ENCODE measurements around the gene C1orf198.

Gene C1orf198

DNA sequence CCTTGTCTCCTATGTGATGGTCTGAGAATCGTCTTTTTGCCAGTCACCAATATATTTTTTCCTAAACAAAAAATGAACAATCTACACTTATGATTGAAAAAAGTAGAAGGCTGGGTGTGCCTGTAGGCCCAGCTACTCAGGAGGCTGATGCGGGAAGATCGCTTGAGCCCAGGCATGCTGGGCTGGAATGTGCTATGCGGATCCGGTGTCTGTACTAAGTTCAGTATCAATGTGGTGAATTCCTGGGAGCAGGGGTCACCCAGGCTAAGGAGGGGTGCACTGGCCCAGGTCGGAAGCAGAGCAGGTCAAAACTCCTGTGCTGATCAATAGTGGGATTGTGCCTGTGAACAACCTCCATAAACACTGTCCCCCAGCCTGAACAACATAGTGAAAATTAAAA is 25.7 kb upstream of the C1orf198 start:
- in situ Hi-C loops (cut with MboI; ENCODE audit: low sequenced_read_pairs) = no loop called here

GRCh38 chr1:230892018-230892491 is 23.7 kb upstream of the C1orf198 start:
- in situ Hi-C loops (cut with MboI; ENCODE audit: low sequenced_read_pairs) = no loop called here

GRCh38 chr1:230891413-230891812 is 23.1 kb upstream of the C1orf198 start:
- in situ Hi-C loops (cut with MboI; ENCODE audit: low sequenced_read_pairs) = no loop called here

DNA sequence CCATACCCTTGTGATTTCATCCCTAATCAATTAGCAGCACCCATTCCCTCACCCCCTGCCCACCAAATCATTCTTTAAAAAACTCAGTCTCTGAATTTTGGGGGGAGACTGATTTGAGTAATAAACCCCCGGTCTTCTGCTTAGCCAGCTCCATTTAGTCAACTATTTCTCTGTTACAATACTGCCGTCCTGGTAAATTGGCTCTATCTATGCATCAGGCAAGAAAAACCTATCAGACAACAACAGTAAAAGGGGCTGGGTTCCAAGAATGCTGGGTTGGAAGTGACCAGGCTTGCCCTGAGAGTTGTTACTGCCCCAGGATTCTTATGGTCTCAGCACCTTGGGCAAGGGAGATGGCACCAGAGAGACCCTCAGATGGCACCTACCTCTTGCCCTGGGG is 16.3 kb upstream of the C1orf198 start:
- in situ Hi-C loops (cut with MboI; ENCODE audit: low sequenced_read_pairs) = no loop called here

GRCh38 chr1:230883967-230884366 is 15.6 kb upstream of the C1orf198 start:
- in situ Hi-C loops (cut with MboI; ENCODE audit: low sequenced_read_pairs) = no loop called here

- in situ Hi-C loops (cut with MboI; ENCODE audit: low sequenced_read_pairs) = no loop called here
Measured at GRCh38 chr1:230879778-230880177, 11.5 kb upstream of the C1orf198 start.

- in situ Hi-C loops (cut with MboI; ENCODE audit: low sequenced_read_pairs) = no loop called here
Measured at GRCh38 chr1:230878591-230878990, 10.3 kb upstream of the C1orf198 start.

DNA sequence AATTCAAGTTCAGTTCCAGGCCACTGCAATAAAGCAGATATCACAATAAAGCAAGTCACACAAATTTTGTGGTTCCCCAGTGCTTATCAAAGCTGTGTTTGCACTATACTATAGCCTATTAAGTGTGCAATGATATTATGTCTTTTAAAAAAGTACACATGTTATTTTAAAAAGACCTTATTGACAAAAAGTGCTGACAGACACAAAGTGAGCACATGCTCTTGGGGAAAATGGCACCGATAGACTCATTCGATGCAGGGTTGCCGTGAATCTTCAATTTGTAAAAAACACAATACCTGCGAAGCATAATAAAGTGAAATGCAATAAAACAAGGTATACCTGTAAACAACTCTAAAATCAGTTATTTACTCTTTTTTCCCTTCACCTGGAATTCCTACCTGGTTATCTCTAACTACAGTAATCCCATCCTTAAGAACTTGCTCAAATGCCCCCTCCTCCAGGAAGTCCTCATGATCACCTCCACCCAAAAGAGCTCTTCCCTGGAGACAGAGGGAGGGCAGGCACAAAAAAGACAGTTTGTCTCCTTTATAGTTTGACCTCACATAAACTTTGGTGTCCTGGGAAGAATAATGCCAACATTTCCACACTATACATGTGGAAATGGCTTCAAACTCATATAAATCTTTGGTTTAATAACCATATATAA is 9.7 kb upstream of the C1orf198 start:
- in situ Hi-C loops (cut with MboI; ENCODE audit: low sequenced_read_pairs) = no loop called here

GRCh38 chr1:230877146-230877923 is 9.0 kb upstream of the C1orf198 start:
- in situ Hi-C loops (cut with MboI; ENCODE audit: low sequenced_read_pairs) = no loop called here

- in situ Hi-C loops (cut with MboI; ENCODE audit: low sequenced_read_pairs) = no loop called here
Measured at GRCh38 chr1:230876660-230877059, 8.3 kb upstream of the C1orf198 start.

DNA sequence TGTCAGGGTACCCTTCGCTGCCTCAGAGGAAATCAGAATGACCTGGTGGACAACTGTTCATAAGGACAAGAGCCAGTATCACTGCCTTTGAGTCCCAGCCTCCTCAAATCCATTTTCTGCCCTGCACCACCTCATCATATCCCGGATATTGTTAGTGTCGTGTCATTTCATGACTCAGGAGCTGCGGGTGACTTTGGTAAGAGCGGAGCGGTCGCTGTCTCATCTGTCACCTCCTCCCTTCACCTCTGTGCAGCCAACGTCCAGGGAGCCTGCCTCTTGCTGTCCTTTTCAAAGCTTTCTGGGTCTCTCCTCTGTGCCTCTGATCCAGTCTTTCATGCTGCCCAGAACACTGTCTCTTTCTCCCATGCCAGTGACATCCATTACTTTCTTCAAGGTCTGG is 7.0 kb upstream of the C1orf198 start:
- in situ Hi-C loops (cut with MboI; ENCODE audit: low sequenced_read_pairs) = no loop called here

- in situ Hi-C loops (cut with MboI; ENCODE audit: low sequenced_read_pairs) = no loop called here
Measured at GRCh38 chr1:230870916-230871315, 2.6 kb upstream of the C1orf198 start.

DNA sequence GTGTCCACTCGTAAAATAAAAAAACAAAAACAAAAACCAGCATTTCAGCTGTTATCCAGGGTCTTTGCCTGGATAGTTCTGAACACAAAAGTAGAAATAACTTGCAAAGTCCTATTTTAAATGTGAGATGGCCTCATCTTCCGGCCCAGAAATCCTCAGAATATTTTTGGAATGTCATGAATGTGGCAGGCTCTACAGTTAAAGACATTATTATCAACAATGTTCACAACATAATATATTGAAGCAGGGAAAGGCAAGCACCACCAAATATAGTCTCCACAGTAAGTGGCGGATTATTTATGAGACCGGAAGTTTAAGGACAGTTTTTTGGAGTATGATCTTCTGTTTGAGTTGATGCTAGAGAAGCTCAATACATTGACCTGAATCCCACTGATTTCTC is 1.2 kb upstream of the C1orf198 start:
- in situ Hi-C loops (cut with MboI; ENCODE audit: low sequenced_read_pairs) = no loop called here

- in situ Hi-C loops (cut with MboI; ENCODE audit: low sequenced_read_pairs) = no loop called here
Measured at GRCh38 chr1:230868736-230869385, 540 bp upstream of the C1orf198 start.

DNA sequence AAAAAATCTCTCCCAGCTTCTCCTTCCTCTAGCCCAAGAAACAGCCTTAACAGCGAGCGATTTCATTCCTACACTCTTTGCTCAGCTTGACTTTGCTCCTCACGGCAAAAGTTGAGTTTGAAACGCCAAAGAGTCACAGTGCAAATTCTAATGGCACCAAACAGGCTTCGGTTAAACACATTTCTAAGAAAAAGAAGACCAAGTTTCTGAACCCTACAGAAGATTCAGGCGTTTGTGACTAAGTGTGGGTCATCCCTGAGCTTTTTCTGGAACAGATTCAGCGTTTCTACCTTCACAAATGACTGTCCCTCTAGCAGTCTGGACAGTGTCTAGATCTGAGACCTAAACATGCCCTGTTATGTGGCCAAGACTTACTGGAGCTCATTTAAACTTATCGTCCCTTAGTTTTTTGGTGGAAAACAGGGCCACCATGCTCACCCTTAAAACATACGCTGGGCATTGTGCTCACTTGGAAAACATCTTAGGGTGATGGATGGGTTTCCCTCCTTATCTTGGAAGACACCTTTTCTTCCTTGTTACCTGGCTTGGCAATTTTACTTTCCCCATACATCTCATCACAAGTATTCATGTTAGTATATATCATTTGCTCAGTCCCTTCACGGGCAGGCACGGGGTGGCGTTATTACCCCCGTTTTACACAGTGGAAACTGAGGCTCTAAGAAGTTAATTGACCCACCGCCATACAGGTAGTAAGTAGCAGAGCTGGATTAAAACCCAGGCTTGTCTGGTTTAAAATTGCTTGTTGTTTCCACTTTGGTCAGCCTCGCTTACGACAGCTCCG is 1.0 kb downstream of the C1orf198 start:
- in situ Hi-C loops (cut with MboI; ENCODE audit: low sequenced_read_pairs) = no loop called here

- in situ Hi-C loops (cut with MboI; ENCODE audit: low sequenced_read_pairs) = no loop called here
Measured at GRCh38 chr1:230866171-230867070, 1.9 kb downstream of the C1orf198 start.

DNA sequence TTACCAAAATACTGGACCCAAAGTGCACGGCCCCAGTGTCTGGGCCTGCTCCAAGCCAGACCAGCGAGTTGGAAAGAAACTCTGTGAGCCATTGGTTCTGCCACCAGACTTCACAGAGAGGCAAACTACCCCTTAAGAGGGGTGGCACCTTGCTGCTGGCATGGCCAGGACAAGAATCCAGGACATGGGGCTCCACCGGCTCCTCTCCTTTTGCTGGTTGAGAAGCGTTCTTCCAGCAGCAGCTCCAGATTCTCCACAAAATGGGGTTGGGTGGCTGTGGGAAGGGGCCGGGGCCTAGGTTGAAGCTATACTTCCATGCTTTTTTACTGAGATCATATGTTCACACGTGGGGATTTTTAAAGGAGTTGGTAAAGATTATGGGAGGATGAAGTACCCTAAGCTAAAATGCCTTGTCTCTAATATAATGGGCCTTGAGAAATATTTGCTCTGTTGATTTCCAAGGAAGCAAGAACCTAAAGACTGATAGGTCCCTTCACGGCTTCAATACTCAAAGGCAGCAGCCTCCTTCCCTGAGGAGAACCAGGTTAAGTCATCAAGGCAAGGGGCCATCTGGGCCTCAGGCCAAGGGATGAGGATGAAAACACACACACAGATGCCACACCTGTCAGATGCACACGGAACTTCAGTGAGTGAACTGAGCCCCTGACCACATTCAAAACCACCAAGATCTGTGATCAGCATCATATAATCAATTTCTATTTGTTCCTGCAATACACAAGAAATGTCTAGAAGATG is 3.1 kb downstream of the C1orf198 start:
- in situ Hi-C loops (cut with MboI; ENCODE audit: low sequenced_read_pairs) = no loop called here

GRCh38 chr1:230864441-230864840 is 3.9 kb downstream of the C1orf198 start:
- in situ Hi-C loops (cut with MboI; ENCODE audit: low sequenced_read_pairs) = no loop called here

DNA sequence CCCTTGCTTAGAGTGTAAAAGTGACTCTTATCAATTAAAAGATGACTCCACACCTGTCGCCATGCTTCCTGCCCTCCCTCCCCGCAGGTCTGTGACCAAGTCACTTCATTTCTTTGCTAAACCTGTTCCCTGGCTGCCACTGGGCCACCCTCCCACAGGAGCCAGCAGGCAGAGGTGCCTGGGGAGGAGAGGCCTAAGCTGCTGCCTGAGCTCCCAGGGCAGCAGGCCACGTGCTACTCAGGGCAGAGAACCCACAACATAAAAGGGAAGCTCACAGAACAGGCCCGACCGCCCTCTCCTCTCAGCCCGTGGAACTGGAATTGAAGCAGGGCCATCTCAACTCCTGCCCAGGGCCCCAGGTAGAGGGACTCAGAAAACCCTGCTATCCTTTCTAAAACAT is 4.9 kb downstream of the C1orf198 start:
- in situ Hi-C loops (cut with MboI; ENCODE audit: low sequenced_read_pairs) = no loop called here

All from hTERT RPE-1 (cell line).